Fibroblast of villous mesenchyme (primary cell): ENCODE results near the gene USH1G. TPM values are rescaled to one million over a fixed set of nuclear protein-coding genes. Genes with fewer than 3 reads are reported as not detected.

Experiments
- DNase-seq: peaks from one replicate; pipeline ENCODE4 v3.0.0-alpha.2; 2010; ENCODE audit warnings: low read depth
- H3K4me3 ChIP-seq: 2 replicates; pipeline ENCODE4 v1.5.1; 2011; ENCODE audit warnings: low read depth, mild to moderate bottlenecking, low read length
- total RNA-seq: library from RNA; depleted of rRNA; stranded (reverse); fragments of >200 nt; gene quantifications from 2 replicates; pipeline ENCODE4 v1.2.3, GENCODE V29; 2012
- TF ChIP-seq, protein P1 (sequence below): IDR thresholded peaks from 2 replicates; pipeline ENCODE4 v1.5.1; 2012; ENCODE audit warnings: low read depth, mild to moderate bottlenecking, low read length; ENCODE audit not compliant: insufficient read depth

USH1G gene
- total RNA-seq, 1 donor, result not detected

DNA sequence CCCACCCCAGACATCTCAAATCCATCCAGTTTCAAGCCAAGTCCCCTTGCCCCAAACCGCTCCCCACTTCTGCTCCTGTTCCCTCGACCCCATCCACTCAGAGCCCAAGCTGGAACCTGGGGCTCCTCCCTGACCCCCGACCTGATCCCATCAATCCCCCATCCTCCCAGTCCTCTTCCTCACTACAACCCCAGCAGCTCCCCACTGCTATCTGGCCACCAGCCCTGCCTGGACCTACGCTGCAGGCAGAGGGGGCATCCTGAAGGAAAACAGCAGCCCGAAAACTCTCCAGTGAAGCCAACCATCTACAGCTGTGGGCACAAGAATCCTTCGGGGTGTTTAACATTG, 54.2 kb downstream of the USH1G start:
- TF ChIP-seq, protein P1, sequence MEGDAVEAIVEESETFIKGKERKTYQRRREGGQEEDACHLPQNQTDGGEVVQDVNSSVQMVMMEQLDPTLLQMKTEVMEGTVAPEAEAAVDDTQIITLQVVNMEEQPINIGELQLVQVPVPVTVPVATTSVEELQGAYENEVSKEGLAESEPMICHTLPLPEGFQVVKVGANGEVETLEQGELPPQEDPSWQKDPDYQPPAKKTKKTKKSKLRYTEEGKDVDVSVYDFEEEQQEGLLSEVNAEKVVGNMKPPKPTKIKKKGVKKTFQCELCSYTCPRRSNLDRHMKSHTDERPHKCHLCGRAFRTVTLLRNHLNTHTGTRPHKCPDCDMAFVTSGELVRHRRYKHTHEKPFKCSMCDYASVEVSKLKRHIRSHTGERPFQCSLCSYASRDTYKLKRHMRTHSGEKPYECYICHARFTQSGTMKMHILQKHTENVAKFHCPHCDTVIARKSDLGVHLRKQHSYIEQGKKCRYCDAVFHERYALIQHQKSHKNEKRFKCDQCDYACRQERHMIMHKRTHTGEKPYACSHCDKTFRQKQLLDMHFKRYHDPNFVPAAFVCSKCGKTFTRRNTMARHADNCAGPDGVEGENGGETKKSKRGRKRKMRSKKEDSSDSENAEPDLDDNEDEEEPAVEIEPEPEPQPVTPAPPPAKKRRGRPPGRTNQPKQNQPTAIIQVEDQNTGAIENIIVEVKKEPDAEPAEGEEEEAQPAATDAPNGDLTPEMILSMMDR, result no peak
- DNase-seq, result no peak
- H3K4me3 ChIP-seq, result no peak overlapping the region

DNA sequence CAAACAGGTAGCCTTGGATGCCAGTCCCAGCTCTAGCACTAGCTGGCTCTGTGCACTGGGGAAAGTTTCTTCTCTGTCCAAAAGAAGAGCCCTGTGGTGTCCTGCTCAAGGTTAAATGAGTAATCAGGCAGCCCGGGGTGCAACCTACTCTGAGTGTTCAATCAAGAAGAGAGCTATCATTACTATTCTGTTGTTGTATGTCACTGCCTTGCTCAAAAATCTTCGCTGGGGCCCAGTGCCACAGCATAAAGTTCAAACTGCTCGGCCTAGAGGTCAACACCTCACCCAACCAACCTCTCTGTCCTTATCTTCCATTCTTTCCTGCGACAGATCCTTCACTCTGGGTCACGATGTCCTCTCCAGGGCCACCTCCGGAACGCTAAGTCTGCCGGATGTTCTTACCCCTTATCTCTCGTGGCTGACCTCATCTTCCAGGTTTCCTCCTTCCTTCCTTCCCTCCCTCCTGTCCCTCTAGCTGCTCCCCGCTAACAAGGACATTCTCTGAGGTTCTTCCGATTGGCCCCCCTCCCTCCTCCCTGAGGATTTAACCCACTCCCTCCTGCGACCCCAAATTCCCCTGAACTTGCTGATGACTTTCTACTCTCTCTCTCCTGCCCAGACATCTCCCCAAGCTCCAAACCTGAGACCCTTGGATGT, 54.7 kb downstream of the USH1G start:
- TF ChIP-seq, protein P1, result no peak
- no peak overlapping the region for H3K4me3 ChIP-seq
- DNase-seq, result no peak

DNA sequence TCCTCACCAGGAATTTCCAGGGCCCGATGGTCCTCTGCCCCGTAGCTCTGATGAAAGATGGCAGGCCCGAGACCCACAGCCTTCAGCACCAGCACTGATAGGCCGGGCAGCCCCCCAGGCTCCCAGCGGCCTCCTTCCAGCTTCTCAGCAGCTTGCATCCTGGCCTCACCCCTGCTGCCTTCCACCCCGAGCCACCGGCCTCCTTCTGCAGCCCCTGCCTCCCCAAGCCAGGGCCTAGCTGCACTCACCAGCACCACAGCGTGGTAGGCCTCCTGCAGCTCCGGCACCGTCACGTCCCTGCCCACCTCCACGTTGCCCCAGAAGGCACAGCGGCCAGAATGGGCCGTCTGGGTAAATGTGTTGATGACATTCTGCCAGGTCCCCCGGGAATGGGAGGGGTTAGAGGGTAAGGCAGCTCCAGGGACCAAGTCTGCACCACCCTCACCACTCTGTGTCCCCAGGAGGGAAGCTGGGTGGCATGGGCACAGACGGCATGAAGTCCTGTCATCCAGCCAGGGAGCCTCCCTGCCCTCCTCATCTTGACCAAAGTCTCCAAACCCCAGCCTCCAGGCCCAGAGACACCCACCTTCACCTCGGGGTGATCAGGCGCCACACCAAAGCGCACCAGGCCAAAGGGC, 56.7 kb downstream of the USH1G start:
- H3K4me3 ChIP-seq, result no peak overlapping the region
- TF ChIP-seq, protein P1, result no peak
- no peak for DNase-seq

Other genes starting within 250 kb of the USH1G start
- not detected in 2 replicates for gene CD300LF, start 210.3 kb downstream of the USH1G start, total RNA-seq
- gene RAB37, start 186.0 kb downstream of the USH1G start, total RNA-seq, result 0.32 TPM in 1 of 2 replicates, not detected in the other
- 18.0 and 20.7 TPM in 2 replicates for gene NHERF1, start 174.6 kb downstream of the USH1G start, total RNA-seq
- 32.0 and 34.8 TPM in 2 replicates for gene NAT9, start 146.9 kb downstream of the USH1G start, total RNA-seq
- under 0.01 and 0.32 TPM in 2 replicates for gene GRIN2C, start 63.4 kb downstream of the USH1G start, total RNA-seq
- 19.6 and 20.7 TPM in 2 replicates for gene FDXR, start 50.3 kb downstream of the USH1G start, total RNA-seq
- not detected in 2 replicates for gene FADS6, start 29.6 kb downstream of the USH1G start, total RNA-seq
- not detected in 2 replicates for gene OTOP2, start 1.0 kb upstream of the USH1G start, total RNA-seq
- not detected in 2 replicates for gene OTOP3, start 12.6 kb upstream of the USH1G start, total RNA-seq
- 3.5 and 4.3 TPM in 2 replicates for gene HID1, start 49.5 kb upstream of the USH1G start, total RNA-seq
- gene CDR2L, start 64.4 kb upstream of the USH1G start, total RNA-seq, result 26.8 and 31.9 TPM in 2 replicates
- 23.7 and 30.6 TPM in 2 replicates for gene MRPL58, start 89.4 kb upstream of the USH1G start, total RNA-seq
- gene ATP5PD, start 123.7 kb upstream of the USH1G start, total RNA-seq, result 275 and 323 TPM in 2 replicates
- 16.4 and 22.5 TPM in 2 replicates for gene KCTD2, start 124.0 kb upstream of the USH1G start, total RNA-seq
- 5.6 and 6.4 TPM in 2 replicates for gene SLC16A5, start 164.7 kb upstream of the USH1G start, total RNA-seq
- gene ARMC7, start 186.7 kb upstream of the USH1G start, total RNA-seq, result 2.6 and 3.0 TPM in 2 replicates
- gene NT5C, start 208.5 kb upstream of the USH1G start, total RNA-seq, result 40.2 and 98.2 TPM in 2 replicates
- 163 and 189 TPM in 2 replicates for gene JPT1, start 231.3 kb upstream of the USH1G start, total RNA-seq